Stimulated activated naive CD8-positive, alpha-beta T cell treated with anti-CD3 and anti-CD28 coated beads, Interleukin-15, Interleukin-2, amounts not matched to agents 100 U/mL and 50 U/mL, for 24 hours (primary cell): Measurements from ENCODE around the gene SMPD3.

Experiments
- ATAC-seq: fragments of 150-1000 bp; cut with Tn5 transposase; one replicate; pipeline ENCODE4 v1.10.0; 2021
- DNase-seq: peaks from one replicate; pipeline ENCODE4 v3.0.0; 2021

SMPD3 gene

DNA sequence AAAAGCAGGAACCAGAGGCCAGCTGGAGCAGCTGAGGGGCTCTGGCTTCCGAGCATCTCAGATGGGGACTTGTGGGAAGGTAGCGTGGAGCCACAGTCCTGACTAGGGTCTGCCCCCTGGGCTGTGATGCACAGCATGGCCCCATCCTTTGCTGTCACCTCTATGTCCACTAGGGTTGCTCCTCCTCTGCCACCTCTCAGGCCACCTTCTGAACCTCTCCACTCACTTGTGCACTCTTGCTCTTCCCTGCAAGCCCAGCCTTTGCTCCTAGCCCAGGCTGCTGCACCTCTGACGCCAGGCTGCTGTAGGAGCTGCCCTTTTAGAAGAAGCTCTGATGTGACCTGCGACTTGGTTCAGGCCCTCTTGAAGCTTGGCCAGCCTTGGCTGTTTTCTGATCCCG, 24.3 kb upstream of the SMPD3 start:
- no peak for ATAC-seq
- no peak for DNase-seq

DNA sequence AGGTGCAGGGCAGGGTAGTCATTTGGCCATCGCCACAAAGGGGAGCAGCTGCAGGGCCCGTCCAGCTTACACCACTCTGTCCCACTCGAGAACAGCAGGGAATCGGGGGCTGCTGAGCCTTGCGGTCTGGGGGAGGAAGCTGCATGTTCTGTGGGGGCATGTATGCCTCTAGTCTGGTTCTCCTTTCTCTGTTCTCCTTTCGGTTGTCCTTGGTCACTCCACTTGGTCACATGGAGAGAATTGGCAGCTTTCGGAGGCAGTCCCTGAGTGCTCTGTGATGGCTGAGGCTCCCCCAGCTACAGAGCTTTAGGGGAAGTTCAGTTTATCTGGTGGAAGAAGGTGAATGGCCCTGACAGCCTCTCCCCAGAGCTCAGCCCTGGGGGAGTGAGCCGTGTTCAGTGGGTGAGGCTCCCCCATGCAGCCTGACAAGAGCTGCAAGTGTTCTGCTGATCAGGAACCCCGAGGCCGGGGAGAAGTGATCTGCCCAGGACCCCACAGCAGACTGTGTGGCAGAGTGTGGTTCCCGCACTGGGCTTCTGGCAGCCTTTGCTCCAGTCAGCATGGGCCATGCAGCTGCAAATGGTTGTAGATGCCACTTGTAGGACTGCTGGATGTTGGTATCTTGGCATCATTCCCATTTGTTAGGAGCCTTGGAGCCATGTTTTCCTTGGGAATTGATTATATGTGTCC, 22.3 kb upstream of the SMPD3 start:
- peak; percentile 51 for ATAC-seq
- DNase-seq, result peak; percentile 29

DNA sequence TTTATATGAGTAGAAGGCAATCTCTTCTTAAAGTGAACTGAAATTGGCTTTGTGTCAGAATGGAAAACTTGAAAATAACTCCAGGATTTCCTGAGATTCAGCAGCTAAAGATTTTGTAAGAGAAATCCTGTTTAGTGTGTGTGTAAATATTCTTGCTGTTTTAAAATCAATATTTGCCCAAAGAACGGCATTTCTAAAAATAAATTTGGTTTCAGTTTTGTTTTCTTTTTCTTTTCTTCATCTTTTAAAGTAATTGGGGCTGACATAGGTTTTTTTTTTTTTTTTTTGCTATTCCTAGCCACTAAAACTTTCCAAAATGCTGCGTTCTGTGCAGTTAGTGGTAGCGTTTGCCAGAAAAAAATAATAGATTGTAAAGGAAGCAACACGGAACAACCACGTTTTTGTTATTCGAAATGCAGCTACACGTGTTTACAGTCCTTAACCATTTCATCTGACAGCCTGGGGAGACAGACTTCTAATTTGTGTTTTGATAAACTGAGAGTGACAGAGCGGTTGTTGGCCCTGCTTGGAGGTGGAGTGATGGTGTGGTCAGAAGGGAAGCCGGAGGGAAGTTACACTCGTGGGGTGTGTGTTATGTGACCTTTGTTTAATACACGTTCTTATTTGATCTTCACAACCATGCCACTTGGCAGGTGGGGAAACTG, 21.6 kb upstream of the SMPD3 start:
- peak; percentile 28 for ATAC-seq
- DNase-seq, result no peak

DNA sequence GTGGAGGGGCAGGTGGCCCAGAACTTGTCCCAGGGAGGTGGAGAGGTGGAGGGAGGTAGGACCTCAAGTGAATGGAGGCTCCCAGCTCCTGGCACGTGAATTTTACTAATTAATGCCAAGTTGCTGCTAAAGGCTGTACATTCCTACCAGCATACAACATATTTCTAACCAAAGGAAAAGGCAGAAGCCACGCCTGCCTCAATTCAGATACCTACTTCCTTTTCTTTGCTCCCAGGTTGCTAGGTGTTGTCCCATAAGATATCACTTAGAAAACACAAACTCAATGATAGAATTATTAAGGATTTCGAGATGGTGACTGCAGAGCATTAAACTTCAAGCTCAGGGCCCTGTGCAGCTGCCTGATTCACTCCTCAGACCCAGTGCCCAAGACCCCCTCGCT, 20.5 kb upstream of the SMPD3 start:
- ATAC-seq, result no peak
- DNase-seq, result no peak

DNA sequence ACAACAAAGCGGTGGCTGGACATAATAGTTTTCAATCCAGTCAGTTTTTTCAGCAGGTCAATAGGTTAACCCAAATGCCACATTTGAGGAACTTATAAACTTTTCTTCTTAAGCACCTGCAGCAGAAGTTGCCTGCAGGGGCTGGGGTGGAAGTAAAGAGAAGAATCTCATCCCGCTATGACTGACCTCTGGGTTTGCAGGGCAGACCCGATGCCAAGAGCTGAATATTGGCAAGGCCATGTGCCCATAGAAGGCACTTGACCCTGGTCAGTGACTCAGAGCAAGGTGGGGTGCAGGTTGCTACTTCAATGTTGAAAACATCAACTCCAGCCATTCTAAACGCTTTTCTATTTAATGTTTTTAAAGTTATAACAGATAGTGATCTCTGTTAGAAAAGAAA, 17.9 kb upstream of the SMPD3 start:
- DNase-seq, result no peak
- no peak for ATAC-seq

DNA sequence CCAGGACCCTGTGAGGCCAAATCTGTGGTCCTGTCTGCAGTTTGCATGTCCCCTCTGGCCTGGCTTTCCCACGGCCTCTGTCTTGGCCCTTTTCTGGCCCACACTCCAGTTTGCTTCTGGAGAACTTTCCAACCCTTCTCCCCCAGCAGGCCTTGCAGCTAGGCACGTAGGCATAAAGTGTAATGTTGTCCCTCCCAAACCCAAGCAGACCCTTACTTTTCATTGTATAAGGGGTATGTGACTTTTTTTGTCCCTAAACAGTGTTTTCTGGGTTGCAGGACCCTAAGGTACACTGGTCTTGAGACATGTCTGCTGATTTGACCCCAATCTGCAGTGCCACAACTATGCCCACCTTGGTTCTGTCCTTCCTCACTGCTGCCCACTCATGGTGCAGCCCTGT, 15.6 kb upstream of the SMPD3 start:
- no peak for DNase-seq
- ATAC-seq, result no peak

DNA sequence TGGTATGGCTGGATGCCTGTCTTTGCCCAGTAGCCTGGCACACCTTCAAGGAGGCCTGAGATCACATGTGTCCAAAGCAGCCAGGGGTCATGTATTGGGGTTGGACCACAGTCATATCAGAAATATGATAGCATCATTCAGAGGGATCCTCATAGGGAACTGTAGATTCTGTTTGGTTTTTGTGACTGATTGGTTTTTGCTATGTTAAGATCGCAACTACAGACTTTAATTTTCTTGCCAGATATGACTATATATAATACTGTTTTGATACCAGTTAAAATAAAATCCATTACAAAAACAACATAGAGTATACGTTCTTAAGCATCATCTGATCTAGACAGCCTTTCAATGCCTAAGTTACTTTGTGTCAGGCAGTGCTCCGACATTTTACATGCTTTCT, 11.8 kb upstream of the SMPD3 start:
- ATAC-seq (no peak), DNase-seq (no peak)

DNA sequence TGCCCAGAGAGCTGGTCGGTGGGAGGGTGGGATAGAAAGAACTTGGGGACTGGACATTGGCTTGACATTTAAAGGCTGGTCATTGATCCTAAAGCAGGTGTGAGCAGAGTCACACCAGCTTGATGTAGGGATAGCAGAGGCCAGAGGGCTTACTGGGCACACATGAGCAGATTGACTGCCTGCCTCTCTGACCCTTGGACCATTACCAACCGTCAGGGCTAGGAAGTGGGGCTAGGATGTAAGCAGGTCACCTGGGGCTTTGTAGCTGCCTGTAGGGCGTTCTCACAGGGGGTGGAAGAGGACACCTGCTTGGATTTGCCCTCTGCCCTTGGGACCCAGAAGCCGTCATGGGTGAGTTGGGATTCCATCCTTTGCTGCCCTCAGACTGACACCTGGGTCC, 11.1 kb upstream of the SMPD3 start:
- DNase-seq (no peak), ATAC-seq (no peak)

DNA sequence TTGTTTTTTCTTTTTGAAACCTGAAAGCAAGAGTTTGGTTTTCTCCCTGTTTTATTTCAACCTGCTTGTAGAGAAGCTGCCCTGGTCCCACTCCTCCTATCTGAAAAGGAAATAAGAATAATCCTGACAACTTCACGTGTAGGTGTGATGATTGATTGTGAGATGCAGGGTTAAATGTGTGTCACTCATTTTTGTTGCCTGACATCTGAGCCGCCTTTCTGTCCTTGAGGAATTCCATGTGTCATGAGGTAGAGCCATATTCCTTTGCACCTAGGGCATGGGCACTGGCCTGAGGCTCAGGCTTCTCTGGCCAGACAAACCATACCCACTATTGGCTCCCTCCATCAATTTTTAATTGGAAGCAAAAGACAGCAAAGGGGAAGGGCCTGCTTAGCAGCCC, 10.2 kb upstream of the SMPD3 start:
- DNase-seq (no peak), ATAC-seq (no peak)

DNA sequence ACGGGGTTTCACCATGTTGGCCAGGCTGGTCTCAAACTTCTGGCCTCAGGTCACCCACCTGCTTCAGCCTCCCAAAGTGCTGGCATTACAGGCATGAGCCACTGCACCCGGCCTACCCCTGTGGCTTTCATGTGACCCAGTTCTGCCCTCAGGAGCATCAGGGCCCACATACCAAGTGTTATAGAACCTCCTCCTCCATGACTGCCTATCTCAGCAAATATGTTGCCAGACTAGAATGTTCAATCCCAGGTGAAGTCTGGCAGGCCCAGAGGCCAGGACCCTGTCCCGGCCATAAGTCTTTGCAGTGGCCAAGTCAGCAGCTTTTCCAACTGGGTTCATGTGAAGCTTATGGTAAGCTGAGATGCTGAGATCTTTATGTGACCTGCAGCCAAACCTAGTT, 9.8 kb upstream of the SMPD3 start:
- ATAC-seq (no peak), DNase-seq (no peak)

DNA sequence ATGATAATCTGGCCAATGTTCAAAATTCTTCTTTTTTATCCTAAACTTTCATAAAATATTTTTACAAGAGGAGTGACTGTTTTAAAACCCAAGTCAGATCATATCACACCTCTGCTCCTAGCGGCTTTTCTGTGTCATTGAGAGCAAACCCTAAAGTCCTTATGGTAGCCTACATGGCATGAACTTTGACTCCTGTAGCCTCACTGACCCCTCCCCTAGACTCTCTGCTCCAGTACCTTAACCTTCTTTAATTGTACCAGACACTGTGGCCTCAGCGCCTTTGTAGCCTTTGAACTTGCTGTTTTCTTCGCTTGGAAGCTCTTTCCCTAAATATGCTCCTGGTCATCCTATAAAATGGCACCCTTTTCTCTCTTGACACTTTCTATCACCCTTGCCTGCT, 7.3 kb upstream of the SMPD3 start:
- ATAC-seq, result no peak
- no peak for DNase-seq

DNA sequence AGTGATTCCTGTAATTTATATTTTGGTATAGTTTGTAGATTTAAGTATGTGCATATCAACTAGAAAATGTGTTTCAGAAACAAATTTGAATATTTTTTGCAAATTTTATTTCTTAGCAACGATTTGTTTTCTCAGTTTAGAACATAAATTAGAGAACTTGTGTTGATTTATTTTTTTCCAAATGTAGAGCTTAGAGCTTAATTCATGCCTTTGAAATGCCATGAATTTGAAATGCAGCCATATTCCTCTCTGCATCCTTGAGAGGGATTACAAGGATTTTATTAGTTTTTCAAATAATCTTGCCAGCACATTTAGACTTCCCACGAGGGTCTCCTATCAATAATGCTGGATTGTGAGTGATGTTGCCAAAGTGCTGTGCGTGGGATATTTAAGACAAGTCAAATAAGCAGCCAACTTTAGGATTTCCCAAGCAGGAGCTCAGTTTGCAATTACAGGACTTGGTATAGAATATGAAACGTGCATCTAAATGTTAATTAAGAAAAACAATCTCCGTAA, 6.7 kb upstream of the SMPD3 start:
- DNase-seq (no peak), ATAC-seq (no peak)

DNA sequence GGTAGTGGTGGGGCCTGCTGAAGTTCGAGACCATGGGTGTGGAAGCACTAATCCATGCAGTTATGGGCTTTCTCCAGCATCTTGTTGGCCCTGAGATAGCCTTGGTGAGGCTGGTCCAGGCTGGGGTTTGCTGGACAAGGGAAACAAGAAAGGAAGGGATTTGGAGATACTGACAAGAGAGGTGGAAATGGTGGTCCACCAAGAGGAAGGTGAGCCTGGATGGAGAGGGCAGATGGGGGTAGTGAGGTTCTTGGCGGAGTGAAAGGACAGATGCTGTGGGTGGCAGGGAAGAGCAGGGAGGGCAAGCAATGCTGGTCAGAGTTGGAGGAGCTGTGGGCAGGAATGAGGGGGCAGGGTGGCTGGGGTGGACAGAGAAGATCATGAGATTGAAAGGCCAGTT, 5.5 kb upstream of the SMPD3 start:
- DNase-seq (no peak), ATAC-seq (no peak)

DNA sequence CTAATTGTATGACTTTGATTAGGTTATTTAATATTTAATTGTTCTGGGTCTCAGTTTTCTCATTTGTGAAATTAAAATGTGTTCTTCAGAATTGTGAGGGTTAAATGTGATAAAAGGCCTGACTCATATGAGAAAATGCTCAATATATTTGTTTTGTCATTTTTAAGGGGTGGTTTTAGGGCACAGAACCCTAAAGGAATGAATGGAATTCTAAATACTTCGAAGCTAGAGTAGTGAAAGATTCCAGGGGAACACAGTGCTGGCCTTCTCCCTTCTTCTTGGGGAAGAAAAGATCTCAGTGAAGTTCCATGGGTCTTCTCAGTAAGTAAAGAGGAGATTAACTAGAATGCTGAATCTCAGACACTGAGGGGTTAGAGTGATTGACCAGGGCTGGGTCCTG, 3.9 kb upstream of the SMPD3 start:
- DNase-seq, result no peak
- no peak for ATAC-seq

DNA sequence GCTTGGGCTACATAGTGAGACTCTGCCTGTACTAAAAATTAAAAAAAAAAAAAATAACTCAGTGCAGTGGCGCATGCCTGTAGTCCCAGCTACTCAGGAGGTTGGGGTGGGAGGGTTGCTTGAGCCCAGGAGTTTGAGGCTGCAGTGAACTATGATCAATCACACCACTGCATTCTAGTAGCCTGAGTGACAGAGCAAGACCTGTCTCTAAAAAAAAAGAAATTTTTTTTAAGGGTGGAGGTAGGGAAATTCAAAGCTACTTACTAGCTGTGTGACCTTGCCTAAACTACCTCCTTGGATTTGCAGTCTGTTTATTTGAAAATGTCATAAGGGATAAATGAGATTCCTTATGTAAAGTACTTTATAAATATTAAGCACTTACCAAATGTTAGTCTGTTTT, 3.4 kb upstream of the SMPD3 start:
- DNase-seq, result no peak
- no peak for ATAC-seq

DNA sequence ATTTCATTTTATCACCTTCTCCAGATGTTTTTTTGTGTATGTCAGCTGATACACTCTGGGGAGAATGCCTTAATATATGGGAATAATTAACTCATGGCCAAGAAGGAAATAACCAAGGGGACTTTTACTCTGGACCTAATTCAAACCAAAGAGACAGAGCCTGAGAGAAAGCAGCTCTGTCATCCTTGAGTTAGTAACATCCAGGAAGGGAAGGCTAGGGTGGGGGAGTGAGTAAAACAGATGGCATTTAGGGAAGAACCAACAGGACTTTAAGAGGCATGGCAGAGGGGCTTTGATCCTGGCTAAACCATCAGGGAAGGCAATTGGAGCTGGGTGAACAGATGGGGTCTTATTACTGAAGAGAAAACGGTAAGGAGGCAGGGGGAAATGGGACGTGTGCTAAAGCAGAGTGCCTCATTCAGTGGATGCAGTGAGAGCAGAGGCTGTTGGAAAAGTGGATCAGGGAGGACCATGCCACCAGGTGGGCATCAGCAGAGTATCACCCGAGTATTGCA, 2.5 kb upstream of the SMPD3 start:
- DNase-seq, result no peak

DNA sequence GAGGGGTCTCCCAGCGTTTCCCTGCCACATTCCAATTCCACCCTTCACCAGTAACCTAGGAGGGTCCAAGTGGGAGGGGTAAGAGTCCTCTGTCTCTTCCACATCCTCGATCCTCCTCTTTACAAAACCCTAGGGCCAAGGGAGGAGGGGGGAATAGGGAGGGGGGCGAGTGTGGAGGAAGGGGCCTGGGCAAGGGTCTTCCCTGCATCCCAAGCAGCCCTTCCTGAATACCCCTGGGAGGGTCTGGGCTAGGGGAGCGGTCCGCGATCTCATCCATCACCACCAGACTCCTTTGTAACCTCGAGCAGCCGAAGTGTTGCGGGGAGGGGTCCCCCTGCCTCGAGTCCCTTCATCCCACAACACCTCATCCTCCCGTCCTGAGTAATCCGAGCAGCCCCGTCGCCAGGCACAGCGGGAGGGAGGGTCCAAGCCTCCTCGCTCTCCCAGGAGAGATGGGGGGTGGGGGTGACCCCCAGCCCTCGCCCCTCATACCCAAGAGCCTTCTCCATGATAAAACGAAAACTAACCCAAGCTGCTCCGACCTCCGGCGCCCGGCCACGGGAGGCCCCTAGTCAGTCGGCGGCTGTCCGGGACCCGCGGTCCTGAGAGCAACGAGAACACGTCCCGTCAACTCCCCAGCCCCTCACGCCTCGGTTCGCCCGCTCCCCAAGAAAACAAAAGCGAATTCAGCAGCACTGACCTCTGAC, 502 bp downstream of the SMPD3 start:
- DNase-seq, result no peak
- peak; percentile 10 for ATAC-seq

More for the DNA sequence above, 2.5 kb upstream of the SMPD3 start:
- ATAC-seq, result no peak

DNA sequence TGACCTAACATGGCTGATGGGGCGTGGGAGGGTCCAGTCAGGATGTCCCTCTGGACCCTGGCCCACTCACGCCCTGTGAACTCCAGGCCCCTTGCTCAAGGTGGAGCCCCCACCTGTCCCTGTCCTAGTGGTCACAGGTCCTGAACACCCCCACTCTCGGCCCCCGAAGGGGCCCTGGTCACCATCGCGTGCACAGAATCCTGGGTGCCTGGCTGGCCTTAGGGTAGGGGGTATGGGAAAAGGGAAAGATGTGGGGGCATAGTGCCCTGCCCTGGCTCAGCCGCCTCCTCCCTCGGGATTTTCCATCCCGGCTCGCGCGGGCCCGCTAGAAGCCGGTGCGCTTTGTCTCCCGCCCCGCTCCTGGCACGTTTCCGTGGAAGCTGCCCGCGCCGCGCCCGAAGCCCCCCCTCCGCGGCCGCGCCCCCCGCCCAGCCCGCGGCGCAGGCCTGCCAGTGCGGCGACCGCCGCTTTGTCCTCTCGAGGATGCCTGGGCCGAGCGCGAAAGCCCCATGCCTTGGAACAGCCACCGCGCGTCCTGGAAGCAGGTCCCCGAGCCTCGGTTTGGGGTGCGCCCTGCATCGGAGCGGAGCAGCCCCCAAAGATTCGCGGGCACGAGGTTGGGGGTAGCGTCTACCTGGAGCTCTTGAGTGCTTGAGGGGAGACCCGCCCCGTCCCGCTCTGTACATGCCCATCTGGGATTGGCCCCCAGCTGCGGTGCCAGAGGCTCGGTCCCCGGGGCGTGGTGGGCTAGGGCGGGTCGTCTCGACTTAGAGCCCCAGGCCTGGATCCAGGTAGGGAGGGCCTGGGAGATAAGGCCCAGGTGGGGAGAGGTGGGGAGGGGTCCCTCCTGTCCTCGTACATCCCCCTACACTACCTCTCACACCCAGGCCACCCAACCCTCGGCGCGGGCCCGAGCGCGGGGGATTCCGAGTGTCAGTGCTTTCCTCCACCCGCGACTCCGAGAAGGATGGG, 1.3 kb downstream of the SMPD3 start:
- DNase-seq, result no peak
- no peak for ATAC-seq

DNA sequence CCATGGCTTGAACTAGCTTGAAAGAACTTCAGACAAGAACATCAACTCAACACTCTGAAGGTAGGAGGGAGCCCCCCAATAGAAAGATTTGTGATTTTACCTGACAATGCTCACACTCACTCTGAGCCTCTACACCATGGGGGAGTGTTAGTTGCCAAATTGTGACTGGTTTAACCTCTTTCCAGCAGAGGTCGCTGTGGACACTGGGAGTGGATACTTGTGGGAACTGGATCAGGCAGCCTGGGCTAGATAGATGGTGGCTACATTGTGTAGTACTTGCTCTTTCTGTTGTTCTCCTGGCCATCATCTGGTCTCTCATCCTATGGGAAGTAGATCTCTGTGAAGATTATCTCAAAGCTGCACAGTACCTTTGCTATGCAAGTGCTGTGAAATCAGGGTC, 2.9 kb downstream of the SMPD3 start:
- peak; percentile 64 for DNase-seq
- no peak for ATAC-seq

DNA sequence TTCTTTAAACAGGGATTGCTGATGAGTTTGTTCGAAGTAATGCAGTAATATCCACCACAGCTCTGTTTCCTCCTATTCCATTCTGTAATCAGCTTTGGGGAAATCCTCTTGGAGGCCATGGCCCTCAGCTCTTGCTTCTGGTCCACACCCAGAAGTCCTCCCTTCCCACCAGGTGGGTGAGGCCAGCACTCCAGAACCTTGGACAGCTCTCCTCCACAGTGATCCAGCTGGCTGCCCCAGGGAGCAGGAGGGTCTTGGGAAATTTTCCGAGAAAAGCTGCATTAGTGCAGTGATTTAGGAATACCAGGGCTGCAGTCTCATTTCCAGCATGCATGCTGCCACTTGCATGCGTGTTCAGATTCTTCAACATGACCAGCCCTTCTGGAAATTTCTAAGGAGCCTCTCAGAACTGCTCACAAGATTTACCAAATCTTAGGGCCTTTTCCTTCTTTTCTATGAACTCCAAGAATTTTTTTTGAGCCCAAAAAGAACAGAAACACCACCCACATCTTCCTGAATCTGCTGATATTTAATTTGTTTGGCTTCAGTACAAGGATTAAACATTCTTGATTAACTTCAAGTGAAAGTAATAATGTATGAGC, 4.2 kb downstream of the SMPD3 start:
- DNase-seq (no peak), ATAC-seq (no peak)

DNA sequence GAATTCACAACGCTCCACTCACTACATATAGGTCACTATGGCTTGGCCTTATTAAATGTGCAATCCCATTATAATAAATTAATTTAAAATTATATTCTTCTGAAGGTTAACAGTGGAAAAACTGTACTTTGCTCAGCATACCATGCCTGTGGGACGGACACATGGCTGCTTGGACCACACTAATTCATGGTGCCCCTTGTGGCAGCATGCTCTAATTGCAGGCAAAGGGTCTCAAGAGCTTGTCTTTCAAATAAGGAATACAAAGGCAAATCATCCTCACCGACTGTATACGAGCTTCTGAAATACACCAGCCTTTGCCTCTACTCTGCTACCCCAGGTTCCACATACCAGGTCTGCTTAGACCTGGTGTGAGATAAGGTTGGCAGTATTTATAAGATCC, 11.7 kb downstream of the SMPD3 start:
- ATAC-seq, result no peak
- no peak for DNase-seq
